ENCODE measurements around the gene NGFR.
"Not testable (repeated sequence)": the region's sequence is repeated elsewhere in the genome, so short reads cannot be mapped to it uniquely, and the experiment has no call there.

NGFR gene

DNA sequence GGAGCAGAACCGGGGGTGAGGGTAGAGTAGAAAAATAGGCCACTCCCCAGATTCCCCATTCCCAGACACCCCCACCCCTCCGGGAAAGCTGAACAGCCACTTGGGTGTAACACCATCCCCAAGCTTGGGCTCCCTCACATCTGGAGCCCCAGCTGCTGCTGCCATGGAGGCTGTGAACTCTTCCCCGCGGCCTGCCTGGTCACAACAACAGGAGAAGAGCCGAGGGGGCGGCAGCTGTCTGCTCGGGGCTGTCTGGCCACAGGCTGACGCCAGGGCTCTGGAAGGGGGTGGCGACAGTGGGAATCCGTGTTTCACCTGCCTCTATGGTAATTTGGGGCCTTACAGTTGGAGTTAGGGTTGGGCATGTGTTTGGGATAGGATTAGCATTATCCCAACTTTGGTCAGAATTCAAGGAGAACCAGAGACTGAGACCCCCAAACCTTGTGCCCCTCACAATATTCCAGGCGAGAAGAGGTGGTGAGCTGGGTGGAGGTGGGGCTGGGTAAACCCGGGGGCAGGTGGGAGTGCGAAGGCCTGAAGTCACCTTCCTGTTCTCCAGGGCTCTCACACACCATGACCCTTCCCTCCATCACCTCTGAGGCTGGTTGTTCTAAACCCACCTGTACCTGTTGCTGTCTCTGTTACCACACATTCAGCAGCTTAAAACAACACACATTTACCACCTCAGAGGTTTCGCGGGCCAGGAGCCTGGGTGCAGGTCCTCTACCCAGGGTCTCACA is 50.9 kb downstream of the NGFR start:
- no peak for DNase-seq (ENCODE audit: low spot score)

- no peak for DNase-seq (ENCODE audit: low spot score)
Measured at GRCh38 chr17:49546546-49547535, 51.7 kb downstream of the NGFR start.

- DNase-seq (ENCODE audit: low spot score) = no peak
Measured at GRCh38 chr17:49547566-49547965, 52.5 kb downstream of the NGFR start.

DNA sequence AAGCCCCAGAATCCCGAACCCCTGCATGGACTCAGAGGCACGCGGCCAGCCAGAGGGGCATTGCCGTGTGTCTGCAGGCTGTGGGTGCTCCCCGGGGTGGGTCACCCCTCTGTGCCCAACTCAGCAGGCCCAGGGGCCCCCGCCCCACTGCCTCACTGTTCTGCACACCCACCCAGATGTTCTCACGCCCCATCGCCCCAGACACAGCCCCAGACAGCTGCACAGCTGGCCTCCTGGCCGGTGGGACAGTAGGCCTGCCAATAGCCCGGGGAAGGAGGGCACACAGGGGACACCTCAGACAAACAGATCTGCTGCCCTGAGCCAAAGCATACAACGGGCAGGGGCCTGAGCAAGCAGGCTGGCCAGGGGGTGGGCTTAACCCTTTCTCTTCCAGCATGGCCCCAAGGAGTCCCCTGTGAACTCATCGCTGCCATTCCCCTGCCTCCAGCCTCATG is 53.0 kb downstream of the NGFR start:
- no peak for DNase-seq (ENCODE audit: low spot score)

- DNase-seq (ENCODE audit: low spot score) = peak; percentile 49
Measured at GRCh38 chr17:49548506-49549310, 53.6 kb downstream of the NGFR start.

- DNase-seq (ENCODE audit: low spot score) = no peak
Measured at GRCh38 chr17:49549311-49549605, 54.2 kb downstream of the NGFR start.

DNA sequence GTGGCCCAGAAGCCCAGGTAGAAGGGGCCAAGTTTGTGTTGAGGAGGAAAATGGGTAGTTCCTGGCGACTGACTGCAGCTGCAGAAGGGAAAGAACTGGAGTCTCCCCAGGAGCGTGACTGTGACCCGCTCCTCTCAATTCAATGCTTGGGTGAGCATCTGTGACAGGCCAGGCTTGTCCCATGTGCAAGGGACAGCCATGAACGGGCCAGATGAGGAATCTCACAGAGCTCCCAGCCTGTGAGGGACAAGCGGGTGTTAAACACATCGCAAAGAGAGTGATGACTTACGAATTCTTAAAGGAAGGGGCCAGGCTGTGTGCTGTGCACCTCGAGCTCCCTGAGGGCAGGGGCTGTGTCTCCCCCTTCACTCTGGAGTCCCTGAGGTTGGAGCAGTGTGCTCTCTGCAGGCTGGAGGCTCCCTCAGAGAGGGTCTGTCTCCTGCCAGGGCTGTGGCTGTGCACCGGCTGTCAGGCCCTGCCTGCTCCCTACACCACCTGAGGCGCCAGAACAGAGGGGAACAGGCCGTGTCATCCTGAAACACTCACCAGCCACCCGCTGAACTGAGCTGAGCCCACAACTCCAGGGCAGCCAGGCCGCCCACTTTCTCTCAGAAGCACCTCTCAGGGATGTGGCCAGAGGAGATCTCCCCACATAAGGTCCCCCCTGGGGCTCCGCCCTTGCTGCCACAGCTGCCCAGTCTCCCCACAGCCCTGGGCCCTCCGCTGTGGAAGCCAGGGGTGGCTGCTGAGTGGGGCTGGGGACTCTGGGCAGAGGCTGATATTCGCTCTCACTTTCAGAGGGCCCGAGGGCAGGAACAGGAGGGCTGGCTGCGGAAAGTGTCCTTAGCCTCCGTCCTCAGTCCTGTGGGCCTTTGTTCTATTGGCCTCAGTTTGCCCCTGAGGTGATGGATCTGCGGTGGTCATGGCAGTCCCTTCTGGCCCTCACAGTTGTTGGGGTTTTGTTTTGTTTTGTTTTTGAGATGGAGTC is 54.9 kb downstream of the NGFR start:
- no peak for DNase-seq (ENCODE audit: low spot score)

DNA sequence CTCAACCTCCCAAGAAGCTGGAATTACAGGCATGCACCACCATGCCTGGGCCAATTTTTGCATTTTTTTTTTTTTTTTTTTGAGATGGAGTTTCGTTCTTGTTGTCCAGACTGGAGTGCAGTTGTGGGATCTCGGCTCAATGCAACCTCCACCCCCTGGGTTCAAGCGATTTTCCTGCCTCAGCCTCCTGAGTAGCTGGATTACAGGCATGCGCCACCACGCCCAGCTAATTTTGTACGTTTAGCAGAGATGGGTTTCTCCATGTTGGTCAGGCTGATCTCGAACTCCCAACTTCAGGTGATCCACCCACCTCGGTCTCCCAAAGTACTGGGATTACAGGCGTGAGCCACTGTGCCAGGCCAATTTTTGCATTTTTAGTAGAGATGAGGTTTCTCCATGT is 55.7 kb downstream of the NGFR start:
- not testable (repeated sequence) for DNase-seq (ENCODE audit: low spot score)

DNA sequence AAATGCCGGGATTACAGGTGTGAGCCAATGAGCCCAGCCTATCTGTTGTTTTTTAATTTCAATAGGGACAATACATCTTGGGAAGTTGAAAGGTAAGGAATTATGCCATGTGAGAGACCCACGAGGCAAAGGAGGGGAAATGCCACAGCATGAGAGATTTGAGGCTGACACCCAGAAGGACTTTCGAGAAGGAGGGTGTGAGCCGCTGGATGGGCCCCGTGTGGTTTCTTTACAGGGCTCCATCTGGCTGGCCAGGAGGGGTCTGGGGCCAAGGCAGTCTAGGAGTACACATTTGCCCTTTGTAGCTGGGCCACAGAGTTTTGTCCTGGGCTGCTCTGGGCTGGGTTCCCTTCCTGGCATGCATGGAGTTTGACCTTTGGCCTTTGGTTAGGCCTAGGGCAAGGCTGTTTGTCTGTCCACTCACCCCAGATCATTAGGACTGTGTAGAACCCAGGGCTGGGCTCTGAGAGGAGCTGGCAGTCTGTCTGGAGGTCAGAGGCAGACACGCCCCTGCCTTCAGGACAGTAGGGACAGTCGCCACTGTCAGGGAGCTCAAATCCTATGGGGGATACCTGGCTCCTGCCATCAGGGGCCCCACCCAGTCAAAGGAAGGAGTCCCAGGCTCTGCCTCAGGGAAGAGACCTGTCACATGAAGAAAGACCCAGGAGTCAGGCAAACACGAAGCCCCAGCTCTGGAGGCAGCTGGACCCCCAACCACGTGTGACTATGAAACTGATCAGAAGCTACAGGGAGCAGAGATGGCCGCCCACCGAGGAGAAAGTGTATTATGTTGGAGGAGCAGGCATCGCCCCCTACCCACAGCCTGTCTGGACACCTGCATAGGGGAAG is 56.4 kb downstream of the NGFR start:
- no peak for DNase-seq (ENCODE audit: low spot score)

GRCh38 chr17:49552070-49552751 is 57.1 kb downstream of the NGFR start:
- DNase-seq (ENCODE audit: low spot score) = no peak

- DNase-seq (ENCODE audit: low spot score) = no peak
Measured at GRCh38 chr17:49553676-49554335, 58.7 kb downstream of the NGFR start.

- DNase-seq (ENCODE audit: low spot score) = no peak
Measured at GRCh38 chr17:49554694-49555494, 59.8 kb downstream of the NGFR start.

- DNase-seq (ENCODE audit: low spot score) = no peak
Measured at GRCh38 chr17:49555495-49556222, 60.6 kb downstream of the NGFR start.

GRCh38 chr17:49556223-49556943 is 61.3 kb downstream of the NGFR start:
- DNase-seq (ENCODE audit: low spot score) = peak; percentile 59

DNA sequence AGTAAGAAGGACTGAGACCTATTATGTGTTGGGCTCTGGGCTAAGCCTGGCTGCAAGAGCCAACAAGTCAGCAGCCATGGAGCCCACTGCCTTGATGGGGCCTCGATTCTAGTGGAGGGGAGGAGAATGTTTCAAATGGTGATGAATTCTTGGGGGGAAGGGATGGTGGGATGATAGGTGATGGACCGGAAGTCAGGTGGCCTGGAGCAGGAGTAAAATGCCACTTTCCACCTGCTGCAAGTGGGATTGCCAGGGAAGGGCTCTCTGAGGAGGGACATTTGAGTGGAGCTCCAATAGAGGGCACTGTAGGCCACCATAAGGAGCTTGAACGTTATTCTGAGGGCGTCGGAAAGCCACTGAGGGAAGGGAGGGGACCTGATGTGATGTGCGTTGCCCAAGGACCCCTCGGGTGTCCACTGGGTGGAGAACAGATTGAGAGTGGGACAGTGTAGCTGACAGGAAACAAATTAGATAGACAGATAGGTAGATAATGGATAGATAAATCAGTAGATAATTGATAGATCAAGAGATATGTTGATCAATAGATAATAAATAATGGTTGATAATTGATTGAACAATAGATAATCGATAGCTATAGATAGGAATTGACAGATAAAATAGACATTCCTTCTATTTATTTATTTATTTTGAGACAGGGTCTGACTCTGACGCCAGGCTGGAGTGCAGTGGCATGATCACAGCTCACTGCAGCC is 62.4 kb downstream of the NGFR start:
- DNase-seq (ENCODE audit: low spot score) = peak; percentile 52

All from COLO829 (cell line).